Esophagus (tissue), 2 donors: ENCODE measurements around the gene GBP6. TPM values are rescaled to one million over a fixed set of nuclear protein-coding genes. Genes with fewer than 3 reads are reported as not detected.
"Not testable (repeated sequence)": the region's sequence is repeated elsewhere in the genome, so short reads cannot be mapped to it uniquely, and the experiment has no call there.

Experiments used
- H3K27ac ChIP-seq, 2 donors: one replicate each; pipeline ENCODE4 v1.5.1; 2013; ENCODE audit warnings: low read depth in 2 of 2, mild to moderate bottlenecking in 2 of 2, inconsistent platforms in 1 of 2, low read length in 1 of 2, moderate library complexity in 1 of 2
- H3K27me3 ChIP-seq, 2 donors: one replicate each; pipeline ENCODE4 v1.6.1; 2013; ENCODE audit warnings: low read length in 2 of 2, control low read depth in 1 of 2, mild to moderate bottlenecking in 1 of 2; ENCODE audit not compliant: insufficient read depth in 2 of 2, control insufficient read depth in 1 of 2
- H3K36me3 ChIP-seq, 2 donors: one replicate each; pipeline ENCODE4 v1.6.1; 2013; ENCODE audit warnings: low read length in 1 of 2; ENCODE audit not compliant: control insufficient read depth in 2 of 2, insufficient read depth in 2 of 2
- H3K4me1 ChIP-seq, 2 donors: one replicate each; pipeline ENCODE4 v1.6.1; 2013; ENCODE audit warnings: low read length in 1 of 2; ENCODE audit not compliant: control insufficient read depth in 2 of 2, insufficient read depth in 2 of 2
- H3K4me3 ChIP-seq, 2 donors: one replicate each; pipeline ENCODE4 v1.5.1; 2013; ENCODE audit warnings: low read length in 2 of 2, mild to moderate bottlenecking in 2 of 2, low read depth in 1 of 2, moderate library complexity in 1 of 2
- H3K9me3 ChIP-seq, 2 donors: one replicate each; pipeline ENCODE4 v1.6.1; 2013; ENCODE audit warnings: mild to moderate bottlenecking in 2 of 2, low read depth in 1 of 2, low read length in 1 of 2, moderate library complexity in 1 of 2; ENCODE audit not compliant: control insufficient read depth in 2 of 2, insufficient read depth in 1 of 2
- WGBS, 2 donors: extraction: QIAGEN DNeasy Blood & Tissue Kit; methylation state at CpG; one replicate each; pipeline ENCODE4 v1.1.7; 2013; 5-methylcytosine and 5-hydroxymethylcytosine counted together
- polyA plus RNA-seq, 2 donors: library from polyadenylated mRNA; stranded (reverse); fragments of 200-250 nt; gene quantifications; one replicate each; pipeline ENCODE4 v1.2.3, GENCODE V29; 2013
- donor health status: healthy with polysubstance abuse.
- donor health status: Bipolar disorder and iron deficiency.

GBP6 gene
- polyA plus RNA-seq, 2 donors = 344 to 442 TPM

DNA sequence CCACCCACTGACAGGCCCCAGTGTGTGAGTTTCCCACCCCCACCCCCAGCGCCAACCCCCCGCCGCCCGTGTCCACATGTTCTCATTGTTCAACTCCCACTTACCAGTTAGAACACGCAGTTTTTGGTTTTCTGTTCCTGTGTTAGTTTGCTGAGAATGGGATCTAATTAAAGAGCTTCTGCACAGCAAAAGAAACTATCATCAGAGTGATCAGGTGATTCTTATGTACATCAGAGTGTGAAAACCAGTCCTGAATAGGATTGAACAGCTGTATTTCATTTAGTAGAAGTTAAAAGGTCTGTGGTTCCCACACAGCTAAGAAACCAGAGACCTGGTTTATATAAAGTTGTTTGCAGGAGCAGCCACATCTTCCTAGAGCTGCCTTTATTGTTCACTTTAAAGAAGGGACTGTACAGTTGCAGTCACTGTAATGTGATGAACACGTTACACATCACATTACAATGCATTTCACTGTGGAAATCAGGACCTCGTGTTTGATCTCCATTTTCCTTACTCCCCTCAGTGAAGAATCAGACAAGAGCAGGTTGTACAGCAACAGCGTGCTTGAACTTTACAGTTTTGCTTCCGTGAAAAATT lies 1.2 kb downstream of the GBP6 start:
- H3K9me3 ChIP-seq = peaks cover 0 to 2% of the 10 kb centered on the region in 2 donors
- H3K36me3 ChIP-seq = peaks cover 0 to 9% of the 10 kb centered on the region in 2 donors
- 56 to 66% methylated on average over 9 of the region's 9 CpGs for WGBS, 2 donors
- H3K27ac ChIP-seq = peak overlapping the region in 1 of 2 donors; percentile 40
- H3K4me3 ChIP-seq = peak overlapping the region; percentile 24 to 71
- no peaks in the 10 kb centered on the region for H3K27me3 ChIP-seq
- H3K4me1 ChIP-seq = no peaks in the 10 kb centered on the region

DNA sequence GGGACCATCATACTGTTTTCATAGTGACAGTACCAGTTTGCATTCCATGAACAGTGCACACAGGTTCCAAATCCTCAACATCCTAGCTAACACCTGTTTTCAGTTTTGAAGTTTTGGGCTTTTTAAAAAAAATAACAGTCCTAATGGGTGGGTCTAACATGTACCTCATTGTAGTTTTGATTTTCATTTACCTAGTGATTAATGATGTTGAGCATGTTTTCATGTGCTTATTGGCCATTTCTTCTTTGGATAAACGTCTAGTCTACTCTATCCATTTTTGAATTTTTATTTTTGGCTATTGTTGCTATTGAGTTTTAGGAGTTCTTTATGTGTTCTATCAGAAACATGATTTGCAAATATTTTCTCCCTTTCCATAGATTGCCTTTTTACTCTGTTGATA lies 3.4 kb downstream of the GBP6 start:
- 33 to 46% methylated on average over 1 of the region's 1 CpG for WGBS, 2 donors
- peak overlapping the region in 1 of 2 donors; percentile 57 for H3K4me3 ChIP-seq

DNA sequence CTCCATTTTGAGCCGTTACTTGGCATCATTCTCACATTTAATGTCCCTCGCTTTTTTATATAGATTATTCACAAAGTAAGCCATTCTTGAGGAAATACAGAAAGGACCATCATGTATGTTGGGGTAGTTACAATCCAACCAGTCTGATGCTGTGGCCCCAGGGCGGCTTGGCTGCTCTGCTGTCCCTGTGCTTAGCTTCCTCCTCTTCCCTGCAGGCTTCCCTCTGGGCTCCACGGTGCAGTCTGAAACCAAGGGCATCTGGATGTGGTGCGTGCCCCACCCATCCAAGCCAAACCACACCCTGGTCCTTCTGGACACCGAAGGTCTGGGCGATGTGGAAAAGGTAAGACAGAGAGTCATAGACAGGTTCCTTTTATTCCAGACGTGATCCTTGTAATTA lies 5.5 kb downstream of the GBP6 start:
- Histone ChIP-seq H3K27ac (no peak overlapping the region), H3K4me3 (no peak overlapping the region), H3K27me3 (no peaks in the 10 kb centered on the region), H3K9me3 (peaks cover 0 to 2% of the 10 kb centered on the region in 2 donors), H3K36me3 (peaks cover 0 to 11% of the 10 kb centered on the region in 2 donors), H3K4me1 (no peaks in the 10 kb centered on the region)
- WGBS, 2 donors = 90 to 91% methylated on average over 8 of the region's 8 CpGs

More for the DNA sequence above, 3.4 kb downstream of the GBP6 start:
- Histone ChIP-seq H3K36me3 (peaks cover 0 to 11% of the 10 kb centered on the region in 2 donors), H3K4me1 (no peaks in the 10 kb centered on the region), H3K27ac (no peak overlapping the region), H3K9me3 (peaks cover 0 to 2% of the 10 kb centered on the region in 2 donors), H3K27me3 (no peaks in the 10 kb centered on the region)

DNA sequence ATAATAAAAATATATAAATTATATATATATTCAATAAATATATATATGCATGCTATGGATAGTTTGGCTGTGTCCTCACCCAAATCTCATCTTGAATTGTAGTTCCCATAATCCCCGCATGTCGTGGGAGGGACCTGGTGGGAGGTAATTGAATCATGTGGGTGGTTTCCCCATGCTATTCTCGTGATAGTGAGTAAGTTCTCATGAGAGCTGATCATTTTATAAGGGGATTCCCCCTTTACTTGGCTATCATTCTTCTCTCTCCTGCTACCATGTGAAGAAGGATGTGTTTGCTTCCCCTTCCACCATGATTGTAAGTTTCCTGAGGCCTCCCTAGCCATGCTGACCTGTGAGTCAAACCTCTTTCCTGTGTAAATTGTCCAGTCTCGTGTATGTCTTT lies 10.0 kb downstream of the GBP6 start:
- 83 to 85% methylated on average over 4 of the region's 4 CpGs for WGBS, 2 donors
- not testable (repeated sequence) for H3K27me3 ChIP-seq, H3K4me1 ChIP-seq, H3K9me3 ChIP-seq, H3K27ac ChIP-seq, H3K4me3 ChIP-seq
- H3K36me3 ChIP-seq = peaks cover 0 to 11% of the 10 kb centered on the region in 2 donors

- H3K4me3 ChIP-seq = no peak overlapping the region
- H3K9me3 ChIP-seq = no peaks in the 10 kb centered on the region
- H3K27ac ChIP-seq = no peak overlapping the region
- no peaks in the 10 kb centered on the region for H3K4me1 ChIP-seq
- H3K36me3 ChIP-seq = peaks cover 2 to 8% of the 10 kb centered on the region in 2 donors
- no peaks in the 10 kb centered on the region for H3K27me3 ChIP-seq
These were observed 14.1 kb downstream of the GBP6 start for GRCh38 chr1:89378001-89378400.

DNA sequence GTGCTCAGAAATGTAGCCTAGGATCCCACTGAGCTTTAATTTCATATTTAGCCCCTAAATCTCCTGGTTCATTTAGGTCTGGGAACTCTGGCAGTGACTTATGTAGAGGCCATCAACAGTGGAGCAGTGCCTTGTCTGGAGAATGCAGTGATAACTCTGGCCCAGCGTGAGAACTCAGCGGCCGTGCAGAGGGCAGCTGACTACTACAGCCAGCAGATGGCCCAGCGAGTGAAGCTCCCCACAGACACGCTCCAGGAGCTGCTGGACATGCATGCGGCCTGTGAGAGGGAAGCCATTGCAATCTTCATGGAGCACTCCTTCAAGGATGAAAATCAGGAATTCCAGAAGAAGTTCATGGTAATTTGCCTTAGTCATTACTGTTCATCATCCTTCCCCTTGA lies 17.8 kb downstream of the GBP6 start:
- Histone ChIP-seq H3K4me3 (no peak overlapping the region), H3K9me3 (no peaks in the 10 kb centered on the region), H3K27me3 (no peaks in the 10 kb centered on the region), H3K4me1 (no peaks in the 10 kb centered on the region), H3K27ac (no peak overlapping the region), H3K36me3 (peaks cover 6 to 12% of the 10 kb centered on the region in 2 donors)
- WGBS, 2 donors = 91 to 93% methylated on average over 6 of the region's 6 CpGs

GRCh38 chr1:89382479-89382878 lies 18.6 kb downstream of the GBP6 start:
- no peak overlapping the region for H3K4me3 ChIP-seq
- no peaks in the 10 kb centered on the region for H3K4me1 ChIP-seq
- H3K9me3 ChIP-seq = no peaks in the 10 kb centered on the region
- H3K27me3 ChIP-seq = no peaks in the 10 kb centered on the region
- no peak overlapping the region for H3K27ac ChIP-seq
- peaks cover 6 to 12% of the 10 kb centered on the region in 2 donors for H3K36me3 ChIP-seq

DNA sequence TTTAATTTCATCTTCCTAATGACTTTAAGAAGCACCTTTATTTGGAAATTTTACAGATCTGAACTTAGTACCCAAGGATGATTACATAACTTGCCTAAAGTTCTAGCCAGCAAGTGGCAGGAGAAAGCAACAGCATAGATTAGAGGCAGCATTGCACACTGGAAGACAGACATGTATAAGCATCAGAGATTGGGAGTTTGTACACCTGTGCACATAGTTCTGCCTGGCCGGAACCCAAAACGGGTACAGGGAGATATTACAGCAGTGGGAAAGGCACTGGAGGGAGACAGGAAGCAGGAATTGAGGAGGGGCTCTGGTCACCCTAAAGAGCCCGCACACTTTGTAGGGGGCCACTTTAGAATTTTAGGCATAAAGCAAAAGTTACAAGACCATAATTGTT lies 19.3 kb downstream of the GBP6 start:
- no peaks in the 10 kb centered on the region for H3K9me3 ChIP-seq
- no peaks in the 10 kb centered on the region for H3K27me3 ChIP-seq
- H3K27ac ChIP-seq = no peak overlapping the region
- 81 to 87% methylated on average over 3 of the region's 3 CpGs for WGBS, 2 donors
- H3K4me1 ChIP-seq = no peaks in the 10 kb centered on the region
- no peak overlapping the region for H3K4me3 ChIP-seq
- H3K36me3 ChIP-seq = peaks cover 6 to 9% of the 10 kb centered on the region in 2 donors

GRCh38 chr1:89390707-89391106 lies 26.8 kb downstream of the GBP6 start:
- Histone ChIP-seq H3K4me3 (no peak overlapping the region), H3K27me3 (no peaks in the 10 kb centered on the region)
- WGBS, 2 donors = 87 to 96% methylated on average over 2 of the region's 2 CpGs

GRCh38 chr1:89391686-89392085 lies 27.8 kb downstream of the GBP6 start:
- H3K27ac ChIP-seq = no peak overlapping the region
- H3K4me3 ChIP-seq = no peak overlapping the region
- no peaks in the 10 kb centered on the region for H3K4me1 ChIP-seq
- no peaks in the 10 kb centered on the region for H3K36me3 ChIP-seq
- no peaks in the 10 kb centered on the region for H3K9me3 ChIP-seq
- WGBS, 2 donors = 56 to 76% methylated on average over 1 of the region's 1 CpG
- H3K27me3 ChIP-seq = no peaks in the 10 kb centered on the region

More at GRCh38 chr1:89390707-89391106, 26.8 kb downstream of the GBP6 start:
- no peaks in the 10 kb centered on the region for H3K4me1 ChIP-seq
- H3K36me3 ChIP-seq = no peaks in the 10 kb centered on the region
- H3K9me3 ChIP-seq = no peaks in the 10 kb centered on the region
- no peak overlapping the region for H3K27ac ChIP-seq
